Nephron (organoid): ENCODE data around the gene SULT2B1.
A peak's percentile ranks its signal among the peaks of the same experiment; 100 is the strongest.

Source experiments
- H3K27ac Mint-ChIP-seq, 3 experiments: 2 replicates each; pipeline ENCODE4 v1.8.0; 2020; ENCODE audit warnings: mixed read lengths in 3 of 3, mild to moderate bottlenecking in 2 of 3, moderate library complexity in 1 of 3
- H3K27me3 Mint-ChIP-seq: 2 replicates; pipeline ENCODE4 v1.8.0; 2021; ENCODE audit warnings: low read depth, mild to moderate bottlenecking, moderate library complexity, mixed read lengths
- H3K36me3 Mint-ChIP-seq: 2 replicates; pipeline ENCODE4 v1.8.0; 2020; ENCODE audit warnings: low read depth, mixed read lengths
- H3K4me1 Mint-ChIP-seq: 2 replicates; pipeline ENCODE4 v1.8.0; 2020; ENCODE audit warnings: mixed read lengths
- H3K4me3 Mint-ChIP-seq, 3 experiments: 2 replicates each; pipeline ENCODE4 v1.8.0; 2020; ENCODE audit warnings: mild to moderate bottlenecking in 3 of 3, mixed read lengths in 3 of 3, moderate library complexity in 2 of 3
- H3K9me3 Mint-ChIP-seq: 2 replicates; pipeline ENCODE4 v1.8.0; 2020; ENCODE audit warnings: mixed read lengths
- TF ChIP-seq, protein P1 (sequence below), 3 experiments: fragments of 200-600 bp; sonication (generic); IDR thresholded peaks; one replicate each; pipeline ENCODE4 v1.5.0; 2021; ENCODE audit warnings: antibody characterized with exemption in 3 of 3; ENCODE audit not compliant: unreplicated experiment in 3 of 3

The SULT2B1 gene

DNA sequence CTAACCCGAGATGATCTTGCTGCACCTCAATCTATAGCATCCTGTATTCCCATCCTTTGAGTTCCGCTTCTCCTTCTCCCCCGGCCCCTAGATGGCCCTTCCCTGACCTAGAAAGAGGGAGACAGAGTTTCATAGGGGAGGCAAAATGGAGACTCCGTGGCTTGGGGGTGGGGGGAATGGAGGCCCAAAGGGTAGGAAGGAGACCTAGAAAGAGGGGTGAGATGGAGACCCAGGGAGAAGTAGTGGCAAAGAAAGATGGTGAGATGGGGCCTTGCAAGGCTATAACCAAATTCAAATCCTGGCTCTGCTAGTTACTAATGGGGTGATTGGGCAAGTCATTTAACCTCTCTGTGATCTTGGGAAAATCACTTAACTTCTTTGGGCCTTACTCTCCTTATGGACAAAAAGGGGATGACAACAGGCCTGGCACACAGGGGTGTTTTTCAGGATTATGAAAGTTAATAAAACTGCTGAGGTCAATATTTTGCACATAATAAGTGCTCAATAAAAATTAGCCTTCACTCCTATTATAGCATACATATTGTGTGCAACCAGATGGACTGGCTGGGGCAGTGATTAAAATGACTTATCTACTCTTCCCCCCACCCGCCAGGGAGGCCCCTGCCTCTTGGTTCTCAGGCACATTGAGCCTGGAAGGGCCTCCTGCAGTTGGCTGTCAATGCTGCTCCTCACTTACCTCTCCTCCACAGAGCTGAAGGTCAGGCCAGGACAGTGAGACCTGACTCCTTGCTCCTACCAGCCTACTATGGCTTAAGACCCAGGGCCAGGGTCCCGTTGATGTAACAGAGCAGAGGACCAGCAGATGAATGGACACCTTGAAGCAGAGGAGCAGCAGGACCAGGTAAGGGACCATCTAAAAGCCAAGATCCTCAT lies 68.0 kb downstream of the SULT2B1 start:
- Mint-ChIP-seq H3K9me3 (no peaks in the 10 kb centered on the region), H3K36me3 (peaks cover 15% of the 10 kb centered on the region), H3K27ac (peak overlapping the region; percentile 88 to 96 (median 96)), H3K4me3 (peak overlapping the region; percentile 97 to 99 (median 99)), H3K4me1 (peaks cover 54% of the 10 kb centered on the region), H3K27me3 (no peaks in the 10 kb centered on the region)
- TF ChIP-seq, protein P1, sequence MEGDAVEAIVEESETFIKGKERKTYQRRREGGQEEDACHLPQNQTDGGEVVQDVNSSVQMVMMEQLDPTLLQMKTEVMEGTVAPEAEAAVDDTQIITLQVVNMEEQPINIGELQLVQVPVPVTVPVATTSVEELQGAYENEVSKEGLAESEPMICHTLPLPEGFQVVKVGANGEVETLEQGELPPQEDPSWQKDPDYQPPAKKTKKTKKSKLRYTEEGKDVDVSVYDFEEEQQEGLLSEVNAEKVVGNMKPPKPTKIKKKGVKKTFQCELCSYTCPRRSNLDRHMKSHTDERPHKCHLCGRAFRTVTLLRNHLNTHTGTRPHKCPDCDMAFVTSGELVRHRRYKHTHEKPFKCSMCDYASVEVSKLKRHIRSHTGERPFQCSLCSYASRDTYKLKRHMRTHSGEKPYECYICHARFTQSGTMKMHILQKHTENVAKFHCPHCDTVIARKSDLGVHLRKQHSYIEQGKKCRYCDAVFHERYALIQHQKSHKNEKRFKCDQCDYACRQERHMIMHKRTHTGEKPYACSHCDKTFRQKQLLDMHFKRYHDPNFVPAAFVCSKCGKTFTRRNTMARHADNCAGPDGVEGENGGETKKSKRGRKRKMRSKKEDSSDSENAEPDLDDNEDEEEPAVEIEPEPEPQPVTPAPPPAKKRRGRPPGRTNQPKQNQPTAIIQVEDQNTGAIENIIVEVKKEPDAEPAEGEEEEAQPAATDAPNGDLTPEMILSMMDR (IDR thresholded peaks at IDR 0.05; ENCODE audit: unreplicated experiment in 3 of 3), result no peak

DNA sequence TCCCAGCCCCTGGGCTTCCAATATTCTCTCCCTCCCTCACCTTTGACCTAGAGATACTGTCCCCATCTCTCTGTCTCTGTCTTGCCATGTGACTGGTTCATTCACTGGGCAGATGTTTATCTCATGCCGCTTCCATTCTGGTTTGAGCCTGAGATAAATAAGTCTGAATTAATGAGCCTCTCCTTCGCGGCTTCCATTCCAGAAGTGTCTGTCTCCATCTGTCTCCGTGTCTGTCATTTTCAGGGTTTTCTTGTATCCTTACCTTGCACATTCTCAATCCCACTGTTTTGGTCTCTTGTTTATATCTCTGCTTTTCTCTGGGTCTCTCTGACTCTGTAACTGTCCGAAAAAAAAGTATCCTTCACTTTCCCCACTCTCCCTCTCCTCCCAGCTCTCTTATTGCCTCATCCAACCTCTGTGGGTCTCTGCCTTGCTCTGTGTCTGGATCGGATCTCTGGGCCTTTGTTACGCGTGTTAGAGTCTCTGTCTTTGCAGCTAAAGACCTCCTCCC lies 71.6 kb downstream of the SULT2B1 start:
- H3K27me3 Mint-ChIP-seq, result no peaks in the 10 kb centered on the region
- TF ChIP-seq, protein P1 (IDR thresholded peaks at IDR 0.05; ENCODE audit: unreplicated experiment in 3 of 3), result no peak
- H3K4me3 Mint-ChIP-seq, result peak overlapping the region; percentile 87 to 90 (median 88)
- no peaks in the 10 kb centered on the region for H3K9me3 Mint-ChIP-seq
- H3K4me1 Mint-ChIP-seq, result peaks cover 39% of the 10 kb centered on the region
- H3K27ac Mint-ChIP-seq, result peak overlapping the region; percentile 91 to 99 (median 99)
- H3K36me3 Mint-ChIP-seq, result no peaks in the 10 kb centered on the region

DNA sequence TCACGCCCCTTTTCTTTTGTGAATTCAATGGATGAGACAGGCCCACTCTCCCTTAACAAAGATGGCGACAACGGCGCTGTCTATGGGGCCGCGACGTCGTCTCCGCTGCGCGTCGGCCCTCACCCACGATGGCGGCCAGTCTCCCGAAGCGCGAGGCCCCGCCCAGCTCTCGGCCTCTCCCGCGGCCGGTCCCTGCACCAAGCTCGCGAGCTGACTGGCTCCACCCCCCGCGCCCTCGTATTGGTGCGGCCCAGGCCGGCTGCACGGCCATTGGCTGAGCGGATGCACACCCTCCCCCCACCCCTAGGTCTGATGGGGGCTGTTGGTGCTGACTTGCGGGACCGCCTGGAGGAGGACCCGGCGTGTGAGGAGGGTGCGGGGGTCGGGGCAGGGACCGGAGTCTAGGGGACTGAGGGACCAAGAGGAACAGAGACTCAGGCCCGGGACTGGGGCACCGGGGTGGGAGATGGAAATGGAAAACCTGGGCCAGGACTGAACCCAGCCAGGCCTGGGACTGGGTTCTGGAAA lies 72.2 kb downstream of the SULT2B1 start:
- Mint-ChIP-seq H3K27ac (peak overlapping the region; percentile 91 to 99 (median 99)), H3K27me3 (no peaks in the 10 kb centered on the region), H3K4me3 (peak overlapping the region; percentile 87 to 90 (median 88)), H3K4me1 (peaks cover 37% of the 10 kb centered on the region), H3K36me3 (no peaks in the 10 kb centered on the region), H3K9me3 (no peaks in the 10 kb centered on the region)
- TF ChIP-seq, protein P1 (IDR thresholded peaks at IDR 0.05; ENCODE audit: unreplicated experiment in 3 of 3), result no peak

DNA sequence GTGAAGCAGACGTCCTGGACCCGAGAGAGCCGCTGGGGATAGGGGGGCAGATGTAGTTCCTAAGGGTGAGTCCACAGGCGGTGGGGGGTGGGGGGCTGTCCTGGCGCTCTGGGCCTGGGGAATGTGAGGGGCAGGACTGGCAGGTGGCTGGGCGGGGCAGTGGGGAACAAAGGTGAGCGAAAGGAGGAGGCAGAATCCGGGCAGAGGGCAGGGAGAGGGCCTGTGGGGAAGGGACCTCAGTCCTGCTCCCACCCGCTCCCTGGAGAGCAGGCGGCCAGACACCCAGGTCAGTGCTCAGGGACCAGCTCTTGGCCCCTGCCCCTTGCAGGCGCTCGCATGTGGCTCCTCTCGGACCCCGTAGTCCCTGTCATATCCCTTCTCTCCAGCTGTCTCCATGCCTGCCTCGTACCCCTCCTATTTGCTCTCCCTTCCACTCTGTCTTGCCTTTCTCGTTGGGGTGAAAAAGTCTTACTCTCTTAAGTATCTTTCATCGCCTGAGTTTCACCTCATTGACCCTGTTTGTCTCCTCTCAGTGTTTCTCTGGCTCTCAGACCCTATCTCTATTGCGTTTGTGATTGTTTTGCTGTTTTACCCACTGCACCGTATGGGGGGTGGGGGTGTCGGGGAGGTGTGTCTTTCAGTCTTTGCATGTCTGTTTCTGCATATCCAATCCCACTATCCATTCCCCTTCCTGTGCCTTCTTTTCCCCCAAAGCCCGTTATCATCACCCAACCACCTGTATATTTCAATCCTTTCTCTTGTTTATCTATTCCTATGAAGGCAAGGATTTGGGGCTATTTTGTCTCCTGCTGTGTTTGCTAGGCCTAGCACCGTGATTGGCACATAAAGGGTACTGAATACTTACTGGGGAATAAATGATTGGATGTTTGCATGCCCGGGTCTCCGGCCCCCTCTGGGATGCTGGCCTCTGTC lies 73.1 kb downstream of the SULT2B1 start:
- Mint-ChIP-seq H3K27me3 (no peaks in the 10 kb centered on the region), H3K4me3 (peak overlapping the region; percentile 87 to 90 (median 88)), H3K27ac (peak overlapping the region; percentile 71 to 99 (median 76)), H3K36me3 (no peaks in the 10 kb centered on the region), H3K4me1 (peaks cover 33% of the 10 kb centered on the region), H3K9me3 (no peaks in the 10 kb centered on the region)
- TF ChIP-seq, protein P1 (IDR thresholded peaks at IDR 0.05; ENCODE audit: unreplicated experiment in 3 of 3), result no peak

DNA sequence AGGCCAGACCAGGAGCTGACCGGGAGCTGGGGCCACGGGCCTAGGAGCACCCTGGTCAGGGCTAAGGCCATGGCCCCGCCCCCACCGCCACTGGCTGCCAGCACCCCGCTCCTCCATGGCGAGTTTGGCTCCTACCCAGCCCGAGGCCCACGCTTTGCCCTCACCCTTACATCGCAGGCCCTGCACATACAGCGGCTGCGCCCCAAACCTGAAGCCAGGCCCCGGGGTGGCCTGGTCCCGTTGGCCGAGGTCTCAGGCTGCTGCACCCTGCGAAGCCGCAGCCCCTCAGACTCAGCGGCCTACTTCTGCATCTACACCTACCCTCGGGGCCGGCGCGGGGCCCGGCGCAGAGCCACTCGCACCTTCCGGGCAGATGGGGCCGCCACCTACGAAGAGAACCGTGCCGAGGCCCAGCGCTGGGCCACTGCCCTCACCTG lies 73.9 kb downstream of the SULT2B1 start:
- Mint-ChIP-seq H3K27ac (no peak overlapping the region), H3K9me3 (no peaks in the 10 kb centered on the region), H3K27me3 (no peaks in the 10 kb centered on the region)

More for the DNA sequence above, 73.9 kb downstream of the SULT2B1 start:
- H3K36me3 Mint-ChIP-seq, result no peaks in the 10 kb centered on the region
- H3K4me1 Mint-ChIP-seq, result peaks cover 41% of the 10 kb centered on the region
- H3K4me3 Mint-ChIP-seq, result peak overlapping the region in 1 of 3 experiments; percentile 90
- TF ChIP-seq, protein P1 (IDR thresholded peaks at IDR 0.05; ENCODE audit: unreplicated experiment in 3 of 3), result no peak
